Liver (tissue), 9 donors: ENCODE results near the gene BTG4. TPM values are rescaled to one million over a fixed set of nuclear protein-coding genes. Genes with fewer than 3 reads are reported as not detected.

ENCODE experiments used
- DNase-seq: peaks from one replicate; pipeline ENCODE4 v3.0.0-alpha.2; 2017; ENCODE audit warnings: low spot score
- H3K27ac ChIP-seq, 2 donors: one replicate each; pipeline ENCODE4 v1.7.0; 2013; ENCODE audit warnings: inconsistent platforms in 2 of 2, low read length in 2 of 2, control low read depth in 1 of 2, low read depth in 1 of 2, mild to moderate bottlenecking in 1 of 2
- H3K27me3 ChIP-seq, 4 donors: one replicate each; pipeline versions ENCODE4 v1.6.1 to v1.7.0; 2013; ENCODE audit warnings: low read length in 3 of 4, inconsistent platforms in 1 of 4, mild to moderate bottlenecking in 1 of 4, moderate library complexity in 1 of 4; ENCODE audit not compliant: control insufficient read depth in 4 of 4, insufficient read depth in 4 of 4
- H3K36me3 ChIP-seq, 4 donors: one replicate each; pipeline versions ENCODE4 v1.6.1 to v1.7.0; 2013; ENCODE audit warnings: low read length in 3 of 4, mild to moderate bottlenecking in 3 of 4, low read depth in 1 of 4, moderate library complexity in 1 of 4; ENCODE audit not compliant: control insufficient read depth in 4 of 4, insufficient read depth in 3 of 4
- H3K4me1 ChIP-seq, 4 donors: one replicate each; pipeline versions ENCODE4 v1.6.1 to v1.7.0; 2013; ENCODE audit warnings: low read length in 3 of 4, mild to moderate bottlenecking in 3 of 4, moderate library complexity in 1 of 4; ENCODE audit not compliant: control insufficient read depth in 4 of 4, insufficient read depth in 4 of 4
- H3K4me3 ChIP-seq, 3 donors: one replicate each; pipeline versions ENCODE4 v1.6.1 to v1.7.0; 2013; ENCODE audit warnings: low read length in 3 of 3, control low read depth in 1 of 3, low read depth in 1 of 3, mild to moderate bottlenecking in 1 of 3
- H3K9ac ChIP-seq, 2 donors: one replicate each; pipeline ENCODE4 v1.7.0; 2013; ENCODE audit warnings: low read length in 2 of 2, mild to moderate bottlenecking in 2 of 2, moderate library complexity in 2 of 2, control low read depth in 1 of 2, low read depth in 1 of 2
- H3K9me3 ChIP-seq, 4 donors: one replicate each; pipeline versions ENCODE4 v1.6.1 to v1.7.0; 2013; ENCODE audit warnings: low read length in 3 of 4; ENCODE audit not compliant: control insufficient read depth in 4 of 4
- ATF3 ChIP-seq: IDR thresholded peaks from 2 replicates; pipeline ENCODE4 v1.6.1; 2016; ENCODE audit warnings: antibody characterized with exemption
- CTCF ChIP-seq: fragments of 150-350 bp; IDR thresholded peaks from 2 replicates; pipeline ENCODE4 v1.5.1; 2017; ENCODE audit warnings: improper control_type of control experiment, low read depth, low read length; ENCODE audit not compliant: missing input control
- FOXA2 ChIP-seq: IDR thresholded peaks from 2 replicates; pipeline ENCODE4 v1.6.1; 2016; ENCODE audit warnings: antibody characterized with exemption
- GABPA ChIP-seq, 2 donors: IDR thresholded peaks in 1 of 2; conservative IDR thresholded peaks in 1 of 2; 2 replicates each; pipeline ENCODE4 v1.6.1; 2016; ENCODE audit warnings: antibody characterized with exemption in 2 of 2, mild to moderate bottlenecking in 1 of 2, moderate library complexity in 1 of 2
- HNF4A ChIP-seq, 2 donors: conservative IDR thresholded peaks; 2 replicates each; pipeline ENCODE4 v1.6.1; 2016; ENCODE audit warnings: antibody characterized with exemption in 2 of 2, mild to moderate bottlenecking in 2 of 2
- HNF4G ChIP-seq: IDR thresholded peaks from 2 replicates; pipeline ENCODE4 v1.6.1; 2016; ENCODE audit warnings: antibody characterized with exemption
- JUND ChIP-seq, 2 donors: IDR thresholded peaks; 2 replicates each; pipeline ENCODE4 v1.6.1; 2016; ENCODE audit warnings: antibody characterized with exemption in 2 of 2
- MAX ChIP-seq: IDR thresholded peaks from 2 replicates; pipeline ENCODE4 v1.6.1; 2016; ENCODE audit warnings: antibody characterized with exemption
- NR2F2 ChIP-seq: IDR thresholded peaks from 2 replicates; pipeline ENCODE4 v1.6.1; 2016; ENCODE audit warnings: antibody characterized with exemption
- RAD21 ChIP-seq, 2 donors: IDR thresholded peaks; 2 replicates each; pipeline ENCODE4 v1.6.1; 2016; ENCODE audit warnings: antibody characterized with exemption in 2 of 2, mild to moderate bottlenecking in 2 of 2
- RXRA ChIP-seq, 2 donors: IDR thresholded peaks; 2 replicates each; pipeline ENCODE4 v1.6.1; 2017 to 2018; ENCODE audit warnings: antibody characterized with exemption in 2 of 2, mild to moderate bottlenecking in 1 of 2
- SP1 ChIP-seq: IDR thresholded peaks from 2 replicates; pipeline ENCODE4 v1.6.1; 2018; ENCODE audit warnings: antibody characterized with exemption, mild to moderate bottlenecking
- TAF1 ChIP-seq: conservative IDR thresholded peaks from 2 replicates; pipeline ENCODE4 v1.6.1; 2016; ENCODE audit warnings: antibody characterized with exemption, mild to moderate bottlenecking
- YY1 ChIP-seq: IDR thresholded peaks from 2 replicates; pipeline ENCODE4 v1.6.1; 2016; ENCODE audit warnings: antibody characterized with exemption, mild to moderate bottlenecking
- ZBTB33 ChIP-seq: IDR thresholded peaks from 2 replicates; pipeline ENCODE4 v1.6.1; 2016; ENCODE audit warnings: antibody characterized with exemption
- WGBS: extraction: QIAGEN DNeasy Blood & Tissue Kit; methylation state at CpG from one replicate; pipeline ENCODE4 v1.1.7; 2013; 5-methylcytosine and 5-hydroxymethylcytosine counted together
- polyA plus RNA-seq, 2 donors: library from polyadenylated mRNA; stranded (reverse) in 1 of 2; unstranded in 1 of 2; fragments of 200-250 nt in 1 of 2; fragments of >200 nt in 1 of 2; fragmentation: Nextera tagmentation in 1 of 2; extraction: Ambion mirVana in 1 of 2; gene quantifications; one replicate each; pipeline versions ENCODE4 v1.2.1 to v1.2.3, GENCODE V29; 2013 to 2015
- total RNA-seq, 2 donors: library from RNA; depleted of rRNA; stranded (reverse); fragments of >200 nt; gene quantifications; one replicate each; pipeline ENCODE4 v1.2.3, GENCODE V29; 2014
- donor health status: healthy.
- donor health status: healthy.
- donor health status: healthy.
- donor health status: healthy.
- donor health status: healthy.

The BTG4 gene
- total and polyA plus RNA-seq, 4 donors = not detected

GRCh38 chr11:111465400-111465799 is 46.8 kb downstream of the BTG4 start:
- Histone ChIP-seq H3K9ac (no peak overlapping the region), H3K36me3 (no peaks in the 10 kb centered on the region), H3K4me1 (no peaks in the 10 kb centered on the region), H3K27ac (no peak overlapping the region), H3K27me3 (peaks cover 0 to 2% (median 0%) of the 10 kb centered on the region in 4 donors), H3K4me3 (no peak overlapping the region), H3K9me3 (no peaks in the 10 kb centered on the region)
- no peak for DNase-seq
- TF ChIP-seq HNF4A (conservative IDR thresholded peaks at IDR 0.05) (no peak), JUND (IDR thresholded peaks at IDR 0.05) (no peak), MAX (no peak), GABPA (IDR thresholded peaks at IDR 0.05 in 1 of 2, conservative IDR thresholded peaks at IDR 0.05 in 1 of 2) (no peak), CTCF (no peak), RAD21 (IDR thresholded peaks at IDR 0.05) (no peak), YY1 (no peak), ZBTB33 (no peak), FOXA2 (no peak)
- WGBS = 90% methylated on average over 1 of the region's 1 CpG

GRCh38 chr11:111463276-111463675 is 48.9 kb downstream of the BTG4 start:
- 90% methylated on average over 4 of the region's 4 CpGs for WGBS
- Histone ChIP-seq H3K27ac (no peak overlapping the region), H3K9ac (no peak overlapping the region), H3K27me3 (peaks cover 0 to 2% (median 0%) of the 10 kb centered on the region in 4 donors), H3K9me3 (no peaks in the 10 kb centered on the region), H3K4me1 (no peaks in the 10 kb centered on the region), H3K4me3 (no peak overlapping the region), H3K36me3 (no peaks in the 10 kb centered on the region)
- TF ChIP-seq RXRA (IDR thresholded peaks at IDR 0.05) (no peak), ATF3 (no peak), ZBTB33 (no peak), FOXA2 (no peak), TAF1 (no peak), GABPA (IDR thresholded peaks at IDR 0.05 in 1 of 2, conservative IDR thresholded peaks at IDR 0.05 in 1 of 2) (no peak), NR2F2 (no peak), HNF4G (no peak), SP1 (no peak), YY1 (no peak)
- no peak for DNase-seq
